B cell (primary cell): Measurements from ENCODE around the gene SEC23B. TPM values are rescaled to one million over a fixed set of nuclear protein-coding genes. Genes with fewer than 3 reads are reported as not detected.

Source experiments
- ATAC-seq: fragments of 200-7000 bp; cut with Tn5 transposase; one replicate; pipeline ENCODE4 v1.10.0; 2021; ENCODE audit warnings: low read depth, mild to moderate bottlenecking, moderate number of reproducible peaks, moderate library complexity
- CTCF ChIA-PET: fragments of 350-600 bp; sonication (Branson Sonifier 250); formaldehyde crosslinking; loops from one replicate; lab custom pipeline; 2021; ENCODE audit warnings: antibody characterized with exemption, inconsistent platforms; lab: Charles Lee
- POLR2A ChIA-PET: fragments of 350-600 bp; sonication (Branson Sonifier 250); formaldehyde crosslinking; loops from one replicate; lab custom pipeline; 2021; ENCODE audit warnings: antibody characterized with exemption; lab: Charles Lee
- DNase-seq: peaks from one replicate; pipeline ENCODE4 v3.0.0; 2013
- H2AFZ ChIP-seq: 2 replicates; pipeline ENCODE4 v1.6.1; 2012; ENCODE audit warnings: mild to moderate bottlenecking, low read depth, low read length; ENCODE audit not compliant: insufficient read depth, poor library complexity, severe bottlenecking
- H3K27ac ChIP-seq, 2 donors: 1 replicate in 1 of 2; 2 replicates in 1 of 2; pipeline ENCODE4 v1.5.1; 2012 to 2013; ENCODE audit warnings: low read length in 2 of 2, mild to moderate bottlenecking in 2 of 2, moderate library complexity in 1 of 2
- H3K27me3 ChIP-seq, 4 experiments: fragments of 200-600 bp in 1 of 4; sonication (generic) in 1 of 4; replicated peaks in 1 of 4; 1 replicate in 2 of 4; 2 replicates in 2 of 4; pipeline versions ENCODE4 v1.6.1 to v1.7.0; 2013 to 2016; ENCODE audit warnings: low read length in 3 of 4, mild to moderate bottlenecking in 2 of 4, mixed read lengths in 1 of 4, moderate library complexity in 1 of 4; ENCODE audit not compliant: insufficient read depth in 4 of 4, control insufficient read depth in 3 of 4; ENCODE audit errors: control extremely low read depth in 1 of 4
- H3K36me3 ChIP-seq, 2 experiments: replicated peaks in 1 of 2; 1 replicate in 1 of 2; 2 replicates in 1 of 2; pipeline versions ENCODE4 v1.6.1 to v1.7.1; 2013; ENCODE audit warnings: low read length in 1 of 2; ENCODE audit not compliant: insufficient read depth in 2 of 2, control insufficient read depth in 1 of 2; ENCODE audit errors: control extremely low read depth in 1 of 2, extremely low read depth in 1 of 2
- H3K4me1 ChIP-seq, 2 donors: fragments of 200-600 bp in 1 of 2; sonication (generic) in 1 of 2; 1 replicate in 1 of 2; 2 replicates in 1 of 2; pipeline versions ENCODE4 v1.5.1 to v1.6.1; 2013 to 2017; ENCODE audit warnings: low read length in 2 of 2; ENCODE audit not compliant: control insufficient read depth in 2 of 2, insufficient read depth in 2 of 2
- H3K4me2 ChIP-seq: replicated peaks from 2 replicates; pipeline ENCODE3; 2012; ENCODE audit warnings: mild to moderate bottlenecking, low read depth, low read length; ENCODE audit not compliant: poor library complexity, severe bottlenecking
- H3K4me3 ChIP-seq, 5 experiments: fragments of 200-600 bp in 1 of 5; sonication (generic) in 1 of 5; 1 replicate in 3 of 5; 2 replicates in 2 of 5; pipeline versions ENCODE4 v1.5.1 to v1.7.0; 2011 to 2016; ENCODE audit warnings: low read length in 4 of 5, mild to moderate bottlenecking in 4 of 5, low read depth in 2 of 5, control low read depth in 1 of 5, moderate library complexity in 1 of 5; ENCODE audit not compliant: insufficient read depth in 1 of 5; ENCODE audit errors: control extremely low read depth in 1 of 5, extremely low read depth in 1 of 5
- H3K79me2 ChIP-seq: fragments of 200-600 bp; sonication (generic); one replicate; pipeline ENCODE4 v1.6.0; 2016; ENCODE audit warnings: low read length; ENCODE audit not compliant: control insufficient read depth, insufficient read depth
- H3K9ac ChIP-seq: fragments of 200-600 bp; sonication (generic); 2 replicates; pipeline ENCODE4 v1.6.1; 2017; ENCODE audit warnings: mild to moderate bottlenecking, low read length, moderate library complexity
- H3K9me3 ChIP-seq, 3 donors: one replicate each; pipeline versions ENCODE4 v1.6.1 to v1.7.1; 2013; ENCODE audit warnings: low read length in 2 of 3; ENCODE audit not compliant: control insufficient read depth in 2 of 3, insufficient read depth in 1 of 3; ENCODE audit errors: control extremely low read depth in 1 of 3
- H4K20me1 ChIP-seq: 2 replicates; pipeline ENCODE4 v1.6.0; 2012; ENCODE audit warnings: mild to moderate bottlenecking, low read length; ENCODE audit not compliant: insufficient read depth, control insufficient read depth, poor library complexity, severe bottlenecking
- H3K27ac Mint-ChIP-seq: one replicate; pipeline ENCODE4 v1.8.0; 2021; ENCODE audit warnings: mixed read lengths
- H3K27me3 Mint-ChIP-seq: one replicate; pipeline ENCODE4 v1.8.0; 2021; ENCODE audit warnings: mixed read lengths
- H3K4me1 Mint-ChIP-seq: one replicate; pipeline ENCODE4 v1.8.0; 2021; ENCODE audit warnings: mixed read lengths
- H3K4me3 Mint-ChIP-seq: one replicate; pipeline ENCODE4 v1.8.0; 2021; ENCODE audit warnings: mixed read lengths
- H3K9me3 Mint-ChIP-seq: one replicate; pipeline ENCODE4 v1.8.0; 2022; ENCODE audit warnings: mixed read lengths; ENCODE audit not compliant: insufficient read depth
- EZH2 ChIP-seq: IDR thresholded peaks from 2 replicates; pipeline ENCODE4 v1.6.1; 2012; ENCODE audit warnings: borderline replicate concordance, low read depth, mild to moderate bottlenecking, moderate library complexity, low read length; ENCODE audit not compliant: insufficient read depth, poor library complexity, severe bottlenecking
- WGBS: methylation state at CpG from one replicate; pipeline ENCODE4 v1.1.5; 2013; ENCODE audit warnings: missing lambda C conversion rate; ENCODE audit not compliant: insufficient coverage; 5-methylcytosine and 5-hydroxymethylcytosine counted together
- intact Hi-C: fragments of 100-400 bp; cut with micrococcal nuclease; formaldehyde crosslinking; loops from one replicate; pipeline ENCODE4 v1.10.0; 2022
- polyA plus RNA-seq: library from polyadenylated mRNA; depleted of rRNA; stranded (reverse); fragments of >200 nt; gene quantifications from 2 replicates; pipeline ENCODE4 v1.2.3, GENCODE V29; 2012
- total RNA-seq, 2 donors: library from RNA; stranded (reverse); fragments of 120-200 nt in 1 of 2; gene quantifications; 1 replicate in 1 of 2; 2 replicates in 1 of 2; pipeline versions ENCODE4 v1.2.3 to v1.2.4, GENCODE V29; 2013 to 2022
- TF ChIP-seq, protein P1 (sequence below): fragments of 200-600 bp; IDR thresholded peaks from one replicate; pipeline ENCODE4 v1.8.0; 2022; ENCODE audit warnings: antibody characterized with exemption, mild to moderate bottlenecking

SEC23B gene
- total and polyA plus RNA-seq, 2 donors (not counting 1 experiment from before 2014, with no cell fraction given) = 19.5 to 39.4 TPM

DNA sequence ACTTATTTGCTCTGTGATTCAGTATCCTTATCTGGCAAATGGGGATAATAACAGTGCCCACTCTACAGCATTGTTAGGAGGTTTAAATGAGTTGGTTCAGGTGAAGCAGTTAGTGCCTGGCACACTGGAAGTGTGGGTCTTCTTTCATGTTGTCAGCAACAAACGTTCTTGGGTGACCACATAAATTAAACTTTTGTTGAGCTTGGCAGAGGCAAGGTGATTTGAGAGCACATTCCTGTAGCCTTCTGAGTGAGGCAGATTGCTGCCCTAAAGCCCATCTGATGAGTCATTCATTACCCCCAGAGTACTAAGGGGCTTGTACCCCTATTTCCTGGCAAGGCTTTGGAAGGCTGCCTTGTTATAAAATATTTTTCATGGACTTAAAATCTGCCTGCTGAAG, 25.8 kb downstream of the SEC23B start:
- H3K4me3 Mint-ChIP-seq = no peak overlapping the region
- intact Hi-C loops = no loop called here
- H2AFZ ChIP-seq = no peak overlapping the region
- ChIA-PET POLR2A (no interaction called here), CTCF (no interaction called here)
- no peak overlapping the region for H3K27ac Mint-ChIP-seq
- DNase-seq (no peak), ATAC-seq (no peak)
- peaks cover 6 to 76% of the 10 kb centered on the region in 2 experiments for H3K36me3 ChIP-seq
- no peaks in the 10 kb centered on the region for H3K4me1 ChIP-seq
- H3K9me3 ChIP-seq = no peaks in the 10 kb centered on the region
- H3K4me1 Mint-ChIP-seq = no peaks in the 10 kb centered on the region
- no peaks in the 10 kb centered on the region for H3K9me3 Mint-ChIP-seq
- TF ChIP-seq, protein P1, sequence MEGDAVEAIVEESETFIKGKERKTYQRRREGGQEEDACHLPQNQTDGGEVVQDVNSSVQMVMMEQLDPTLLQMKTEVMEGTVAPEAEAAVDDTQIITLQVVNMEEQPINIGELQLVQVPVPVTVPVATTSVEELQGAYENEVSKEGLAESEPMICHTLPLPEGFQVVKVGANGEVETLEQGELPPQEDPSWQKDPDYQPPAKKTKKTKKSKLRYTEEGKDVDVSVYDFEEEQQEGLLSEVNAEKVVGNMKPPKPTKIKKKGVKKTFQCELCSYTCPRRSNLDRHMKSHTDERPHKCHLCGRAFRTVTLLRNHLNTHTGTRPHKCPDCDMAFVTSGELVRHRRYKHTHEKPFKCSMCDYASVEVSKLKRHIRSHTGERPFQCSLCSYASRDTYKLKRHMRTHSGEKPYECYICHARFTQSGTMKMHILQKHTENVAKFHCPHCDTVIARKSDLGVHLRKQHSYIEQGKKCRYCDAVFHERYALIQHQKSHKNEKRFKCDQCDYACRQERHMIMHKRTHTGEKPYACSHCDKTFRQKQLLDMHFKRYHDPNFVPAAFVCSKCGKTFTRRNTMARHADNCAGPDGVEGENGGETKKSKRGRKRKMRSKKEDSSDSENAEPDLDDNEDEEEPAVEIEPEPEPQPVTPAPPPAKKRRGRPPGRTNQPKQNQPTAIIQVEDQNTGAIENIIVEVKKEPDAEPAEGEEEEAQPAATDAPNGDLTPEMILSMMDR = no peak
- TF ChIP-seq EZH2 = no peak
- no peak overlapping the region for H3K4me3 ChIP-seq
- no peaks in the 10 kb centered on the region for H4K20me1 ChIP-seq
- no peaks in the 10 kb centered on the region for H3K27me3 ChIP-seq
- H3K27ac ChIP-seq = no peak overlapping the region
- H3K27me3 Mint-ChIP-seq = no peaks in the 10 kb centered on the region
- H3K4me2 ChIP-seq = no peak overlapping the region
- H3K9ac ChIP-seq = no peak overlapping the region
- no peaks in the 10 kb centered on the region for H3K79me2 ChIP-seq
- 100% methylated on average over 1 of the region's 1 CpG for WGBS

GRCh38 chr20:18533978-18534644, 26.4 kb downstream of the SEC23B start:
- H3K27ac Mint-ChIP-seq = no peak overlapping the region
- DNase-seq (no peak), ATAC-seq (no peak)
- no peak for TF ChIP-seq EZH2
- TF ChIP-seq, protein P1 = no peak
- ChIA-PET POLR2A (no interaction called here), CTCF (no interaction called here)
- no peak overlapping the region for H3K4me3 ChIP-seq
- H3K4me3 Mint-ChIP-seq = no peak overlapping the region
- no peaks in the 10 kb centered on the region for H3K27me3 Mint-ChIP-seq
- H3K27me3 ChIP-seq = no peaks in the 10 kb centered on the region
- no peaks in the 10 kb centered on the region for H3K79me2 ChIP-seq
- H3K4me1 Mint-ChIP-seq = no peaks in the 10 kb centered on the region
- H3K4me1 ChIP-seq = no peaks in the 10 kb centered on the region
- 90% methylated on average over 2 of the region's 6 CpGs for WGBS
- no peak overlapping the region for H3K27ac ChIP-seq
- no peaks in the 10 kb centered on the region for H4K20me1 ChIP-seq
- H3K4me2 ChIP-seq = no peak overlapping the region
- no peaks in the 10 kb centered on the region for H3K9me3 Mint-ChIP-seq
- H3K9me3 ChIP-seq = no peaks in the 10 kb centered on the region
- intact Hi-C loops = no loop called here
- H3K9ac ChIP-seq = no peak overlapping the region
- no peak overlapping the region for H2AFZ ChIP-seq
- peaks cover 6 to 73% of the 10 kb centered on the region in 2 experiments for H3K36me3 ChIP-seq
